Measurements from ENCODE around the gene HDAC11.

HDAC11 gene

GRCh38 chr3:13544293-13544831 lies 64.3 kb downstream of the HDAC11 start:
- Histone ChIP-seq H3F3A (ENCODE audit: insufficient read depth, low read length) (no peaks in the 10 kb centered on the region), H3K36me3 (replicated peaks; ENCODE audit: insufficient read depth, low read length) (no peaks in the 10 kb centered on the region), H3K9me2 (replicated peaks; ENCODE audit: insufficient read depth, low read length) (no peaks in the 10 kb centered on the region), H4K20me1 (ENCODE audit: insufficient read depth, low read length) (no peaks in the 10 kb centered on the region), H3K4me3 (ENCODE audit: low read length) (no peak overlapping the region), H3K9me3 (replicated peaks; ENCODE audit: insufficient read depth, low read length) (no peaks in the 10 kb centered on the region), H2AFZ (ENCODE audit: low read length) (no peak overlapping the region), H3K4me1 (ENCODE audit: low read length) (no peaks in the 10 kb centered on the region), H3K4me2 (ENCODE audit: low read depth, low read length) (no peak overlapping the region), H3K79me2 (ENCODE audit: low read length) (no peaks in the 10 kb centered on the region), H3K27me3 (replicated peaks; ENCODE audit: insufficient read depth, low read length) (peaks cover 88% of the 10 kb centered on the region), H3K9ac (ENCODE audit: low read length) (no peak overlapping the region), H3K27ac (ENCODE audit: low read length) (no peak overlapping the region)
- DNase-seq: no peak
- TF ChIP-seq EZH2phosphoT487 (IDR thresholded peaks at IDR 0.05; ENCODE audit: low read length) (no peak), EZH2 (optimal IDR thresholded peaks at IDR 0.05; ENCODE audit: low read depth, low read length) (no peak)
- TF ChIP-seq, protein P1, sequence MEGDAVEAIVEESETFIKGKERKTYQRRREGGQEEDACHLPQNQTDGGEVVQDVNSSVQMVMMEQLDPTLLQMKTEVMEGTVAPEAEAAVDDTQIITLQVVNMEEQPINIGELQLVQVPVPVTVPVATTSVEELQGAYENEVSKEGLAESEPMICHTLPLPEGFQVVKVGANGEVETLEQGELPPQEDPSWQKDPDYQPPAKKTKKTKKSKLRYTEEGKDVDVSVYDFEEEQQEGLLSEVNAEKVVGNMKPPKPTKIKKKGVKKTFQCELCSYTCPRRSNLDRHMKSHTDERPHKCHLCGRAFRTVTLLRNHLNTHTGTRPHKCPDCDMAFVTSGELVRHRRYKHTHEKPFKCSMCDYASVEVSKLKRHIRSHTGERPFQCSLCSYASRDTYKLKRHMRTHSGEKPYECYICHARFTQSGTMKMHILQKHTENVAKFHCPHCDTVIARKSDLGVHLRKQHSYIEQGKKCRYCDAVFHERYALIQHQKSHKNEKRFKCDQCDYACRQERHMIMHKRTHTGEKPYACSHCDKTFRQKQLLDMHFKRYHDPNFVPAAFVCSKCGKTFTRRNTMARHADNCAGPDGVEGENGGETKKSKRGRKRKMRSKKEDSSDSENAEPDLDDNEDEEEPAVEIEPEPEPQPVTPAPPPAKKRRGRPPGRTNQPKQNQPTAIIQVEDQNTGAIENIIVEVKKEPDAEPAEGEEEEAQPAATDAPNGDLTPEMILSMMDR (IDR thresholded peaks at IDR 0.05; ENCODE audit: low read length): no peak

- Histone ChIP-seq H4K20me1 (ENCODE audit: insufficient read depth, low read length) (no peaks in the 10 kb centered on the region), H3K9me2 (replicated peaks; ENCODE audit: insufficient read depth, low read length) (no peaks in the 10 kb centered on the region), H2AFZ (ENCODE audit: low read length) (no peak overlapping the region), H3K27me3 (replicated peaks; ENCODE audit: insufficient read depth, low read length) (peaks cover 86% of the 10 kb centered on the region), H3K79me2 (ENCODE audit: low read length) (no peaks in the 10 kb centered on the region), H3K9ac (ENCODE audit: low read length) (no peak overlapping the region), H3K4me3 (ENCODE audit: low read length) (no peak overlapping the region), H3K9me3 (replicated peaks; ENCODE audit: insufficient read depth, low read length) (no peaks in the 10 kb centered on the region), H3K27ac (ENCODE audit: low read length) (no peak overlapping the region), H3K4me1 (ENCODE audit: low read length) (no peaks in the 10 kb centered on the region), H3K36me3 (replicated peaks; ENCODE audit: insufficient read depth, low read length) (no peaks in the 10 kb centered on the region), H3K4me2 (ENCODE audit: low read depth, low read length) (no peak overlapping the region), H3F3A (ENCODE audit: insufficient read depth, low read length) (no peaks in the 10 kb centered on the region)
- TF ChIP-seq EZH2 (optimal IDR thresholded peaks at IDR 0.05; ENCODE audit: low read depth, low read length) (no peak), EZH2phosphoT487 (IDR thresholded peaks at IDR 0.05; ENCODE audit: low read length) (no peak)
- TF ChIP-seq, protein P1 (IDR thresholded peaks at IDR 0.05; ENCODE audit: low read length): no peak
- no peak for DNase-seq
Observed at GRCh38 chr3:13544951-13545651, 65.0 kb downstream of the HDAC11 start.

GRCh38 chr3:13545952-13546454 lies 65.9 kb downstream of the HDAC11 start:
- H3K79me2 ChIP-seq (ENCODE audit: low read length): no peaks in the 10 kb centered on the region
- TF ChIP-seq EZH2 (optimal IDR thresholded peaks at IDR 0.05; ENCODE audit: low read depth, low read length) (no peak), EZH2phosphoT487 (IDR thresholded peaks at IDR 0.05; ENCODE audit: low read length) (no peak)
- TF ChIP-seq, protein P1 (IDR thresholded peaks at IDR 0.05; ENCODE audit: low read length): no peak
- H3K4me3 ChIP-seq (ENCODE audit: low read length): no peak overlapping the region
- peaks cover 86% of the 10 kb centered on the region for H3K27me3 ChIP-seq (replicated peaks; ENCODE audit: insufficient read depth, low read length)
- H3K4me1 ChIP-seq (ENCODE audit: low read length): no peaks in the 10 kb centered on the region
- H3K9me2 ChIP-seq (replicated peaks; ENCODE audit: insufficient read depth, low read length): no peaks in the 10 kb centered on the region
- DNase-seq: no peak
- no peaks in the 10 kb centered on the region for H3F3A ChIP-seq (ENCODE audit: insufficient read depth, low read length)
- H2AFZ ChIP-seq (ENCODE audit: low read length): no peak overlapping the region
- no peaks in the 10 kb centered on the region for H3K9me3 ChIP-seq (replicated peaks; ENCODE audit: insufficient read depth, low read length)
- no peak overlapping the region for H3K27ac ChIP-seq (ENCODE audit: low read length)
- no peaks in the 10 kb centered on the region for H3K36me3 ChIP-seq (replicated peaks; ENCODE audit: insufficient read depth, low read length)
- no peak overlapping the region for H3K9ac ChIP-seq (ENCODE audit: low read length)
- no peak overlapping the region for H3K4me2 ChIP-seq (ENCODE audit: low read depth, low read length)
- H4K20me1 ChIP-seq (ENCODE audit: insufficient read depth, low read length): no peaks in the 10 kb centered on the region

Measured in MM.1S (cell line).